ENCODE data around the gene CRYBB1.

The CRYBB1 gene

GRCh38 chr22:26550498-26551033 is 67.3 kb downstream of the CRYBB1 start:
- no peak for DNase-seq

- no peak for DNase-seq
Measured at GRCh38 chr22:26549902-26550497, 67.8 kb downstream of the CRYBB1 start.
